SJSA1 (cell line): ENCODE results near the gene PRKCB. TPM values are rescaled to one million over a fixed set of nuclear protein-coding genes. Genes with fewer than 3 reads are reported as not detected.

Experiments used
- DNase-seq, 2 experiments: peaks; one replicate each; pipeline ENCODE4 v3.0.0-alpha.2; 2015 to 2020; ENCODE audit warnings: low spot score in 2 of 2, low read depth in 1 of 2
- H3K27ac ChIP-seq: fragments of 250-450 bp; sonication (Bioruptor Pico); 2 replicates; pipeline ENCODE4 v1.5.1; 2020; ENCODE audit warnings: mild to moderate bottlenecking, moderate library complexity
- H3K27me3 ChIP-seq: fragments of 250-450 bp; sonication (Bioruptor Pico); replicated peaks from 2 replicates; pipeline ENCODE4 v1.5.1; 2020; ENCODE audit warnings: mild to moderate bottlenecking, moderate library complexity
- H3K36me3 ChIP-seq: fragments of 250-450 bp; sonication (Bioruptor Pico); 2 replicates; pipeline ENCODE4 v1.5.1; 2020; ENCODE audit warnings: mild to moderate bottlenecking
- H3K4me1 ChIP-seq: fragments of 250-450 bp; sonication (Bioruptor Pico); replicated peaks from 2 replicates; pipeline ENCODE4 v1.6.1; 2021; ENCODE audit warnings: mild to moderate bottlenecking
- H3K4me3 ChIP-seq: fragments of 250-450 bp; sonication (Bioruptor Pico); 2 replicates; pipeline ENCODE4 v1.5.1; 2020; ENCODE audit warnings: mild to moderate bottlenecking
- H3K9me3 ChIP-seq: fragments of 250-450 bp; sonication (Bioruptor Pico); replicated peaks from 2 replicates; pipeline ENCODE4 v1.5.1; 2020; ENCODE audit warnings: mild to moderate bottlenecking
- total RNA-seq: library from RNA; depleted of rRNA; stranded (reverse); fragments of >200 nt; shearing (Covaris generic); gene quantifications from 2 replicates; pipeline ENCODE4 v1.2.3, GENCODE V29; 2014

PRKCB gene
- total RNA-seq, 1 experiment from 2014 or later = 4.2 TPM

GRCh38 chr16:23934610-23935236 lies 98.9 kb downstream of the PRKCB start:
- H3K4me3 ChIP-seq = no peak overlapping the region
- no peaks in the 10 kb centered on the region for H3K9me3 ChIP-seq
- H3K36me3 ChIP-seq = no peaks in the 10 kb centered on the region
- no peak for DNase-seq
- H3K4me1 ChIP-seq = no peaks in the 10 kb centered on the region
- H3K27ac ChIP-seq = no peak overlapping the region
- H3K27me3 ChIP-seq = peaks cover 7% of the 10 kb centered on the region; the same call in 1 of the 2 replicates

- no peak for DNase-seq
- Histone ChIP-seq H3K27ac (no peak overlapping the region), H3K36me3 (no peaks in the 10 kb centered on the region), H3K4me1 (no peaks in the 10 kb centered on the region), H3K4me3 (no peak overlapping the region), H3K9me3 (no peaks in the 10 kb centered on the region), H3K27me3 (peaks cover 5% of the 10 kb centered on the region; the same call in 1 of the 2 replicates)
Measured at GRCh38 chr16:23940111-23940510, 104.3 kb downstream of the PRKCB start.

GRCh38 chr16:23941025-23941424 lies 105.2 kb downstream of the PRKCB start:
- no peaks in the 10 kb centered on the region for H3K36me3 ChIP-seq
- H3K4me3 ChIP-seq = no peak overlapping the region
- peaks cover 5% of the 10 kb centered on the region; the same call in 1 of the 2 replicates for H3K27me3 ChIP-seq
- no peak for DNase-seq
- no peak overlapping the region for H3K27ac ChIP-seq
- no peaks in the 10 kb centered on the region for H3K4me1 ChIP-seq
- no peaks in the 10 kb centered on the region for H3K9me3 ChIP-seq

GRCh38 chr16:23941963-23942564 lies 106.3 kb downstream of the PRKCB start:
- no peaks in the 10 kb centered on the region for H3K36me3 ChIP-seq
- no peak overlapping the region for H3K4me3 ChIP-seq
- no peaks in the 10 kb centered on the region for H3K9me3 ChIP-seq
- 0 out of 2 replicates have a peak, but pooled peaks cover 5% of the 10 kb centered on the region for H3K27me3 ChIP-seq
- DNase-seq = no peak
- no peaks in the 10 kb centered on the region for H3K4me1 ChIP-seq
- no peak overlapping the region for H3K27ac ChIP-seq

- Histone ChIP-seq H3K36me3 (no peaks in the 10 kb centered on the region), H3K4me1 (no peaks in the 10 kb centered on the region), H3K27me3 (no peaks in the 10 kb centered on the region), H3K9me3 (no peaks in the 10 kb centered on the region), H3K4me3 (no peak overlapping the region), H3K27ac (no peak overlapping the region)
- DNase-seq = no peak
Measured at GRCh38 chr16:23943604-23944003, 107.8 kb downstream of the PRKCB start.

GRCh38 chr16:23944381-23944780 lies 108.6 kb downstream of the PRKCB start:
- Histone ChIP-seq H3K9me3 (no peaks in the 10 kb centered on the region), H3K4me1 (no peaks in the 10 kb centered on the region), H3K4me3 (no peak overlapping the region), H3K27ac (no peak overlapping the region), H3K27me3 (no peaks in the 10 kb centered on the region), H3K36me3 (no peaks in the 10 kb centered on the region)
- no peak for DNase-seq

- no peaks in the 10 kb centered on the region for H3K27me3 ChIP-seq
- H3K9me3 ChIP-seq = no peaks in the 10 kb centered on the region
- H3K27ac ChIP-seq = no peak overlapping the region
- no peaks in the 10 kb centered on the region for H3K36me3 ChIP-seq
- H3K4me3 ChIP-seq = no peak overlapping the region
- DNase-seq = no peak
- no peaks in the 10 kb centered on the region for H3K4me1 ChIP-seq
Measured at GRCh38 chr16:23945243-23945642, 109.5 kb downstream of the PRKCB start.

- Histone ChIP-seq H3K36me3 (no peaks in the 10 kb centered on the region), H3K4me3 (no peak overlapping the region)
Measured at GRCh38 chr16:23947838-23948237, 112.1 kb downstream of the PRKCB start.

GRCh38 chr16:23948949-23949411 lies 113.2 kb downstream of the PRKCB start:
- Histone ChIP-seq H3K9me3 (no peaks in the 10 kb centered on the region), H3K36me3 (no peaks in the 10 kb centered on the region), H3K27ac (no peak overlapping the region), H3K27me3 (no peaks in the 10 kb centered on the region), H3K4me3 (no peak overlapping the region), H3K4me1 (peaks cover 6% of the 10 kb centered on the region; the same call in 1 of the 2 replicates)
- DNase-seq = no peak

More at GRCh38 chr16:23947838-23948237, 112.1 kb downstream of the PRKCB start:
- Histone ChIP-seq H3K4me1 (peaks cover 6% of the 10 kb centered on the region; the same call in 1 of the 2 replicates), H3K9me3 (no peaks in the 10 kb centered on the region), H3K27me3 (no peaks in the 10 kb centered on the region), H3K27ac (no peak overlapping the region)
- no peak for DNase-seq

- H3K27me3 ChIP-seq = no peaks in the 10 kb centered on the region
- H3K4me3 ChIP-seq = no peak overlapping the region
- DNase-seq = no peak
- H3K36me3 ChIP-seq = no peaks in the 10 kb centered on the region
- H3K27ac ChIP-seq = no peak overlapping the region
- H3K9me3 ChIP-seq = no peaks in the 10 kb centered on the region
- H3K4me1 ChIP-seq = peaks cover 6% of the 10 kb centered on the region; the same call in 1 of the 2 replicates
Measured at GRCh38 chr16:23949630-23950290, 114.0 kb downstream of the PRKCB start.

GRCh38 chr16:23950291-23950894 lies 114.6 kb downstream of the PRKCB start:
- Histone ChIP-seq H3K9me3 (no peaks in the 10 kb centered on the region), H3K4me3 (no peak overlapping the region), H3K27me3 (no peaks in the 10 kb centered on the region), H3K4me1 (peaks cover 6% of the 10 kb centered on the region; the same call in 1 of the 2 replicates), H3K36me3 (no peaks in the 10 kb centered on the region), H3K27ac (no peak overlapping the region)
- DNase-seq = no peak

GRCh38 chr16:23950898-23951297 lies 115.1 kb downstream of the PRKCB start:
- no peak for DNase-seq
- no peaks in the 10 kb centered on the region for H3K36me3 ChIP-seq
- no peaks in the 10 kb centered on the region for H3K9me3 ChIP-seq
- no peak overlapping the region for H3K4me3 ChIP-seq
- H3K27ac ChIP-seq = no peak overlapping the region
- no peaks in the 10 kb centered on the region for H3K27me3 ChIP-seq
- H3K4me1 ChIP-seq = peaks cover 6% of the 10 kb centered on the region; the same call in 1 of the 2 replicates

- Histone ChIP-seq H3K27ac (no peak overlapping the region), H3K4me1 (peaks cover 6% of the 10 kb centered on the region; the same call in 1 of the 2 replicates), H3K4me3 (no peak overlapping the region), H3K27me3 (no peaks in the 10 kb centered on the region), H3K36me3 (no peaks in the 10 kb centered on the region), H3K9me3 (no peaks in the 10 kb centered on the region)
- DNase-seq = peak; percentile 26 to 61
Measured at GRCh38 chr16:23952128-23952970, 116.6 kb downstream of the PRKCB start.
